ENCODE results near the gene DNAH2.
"Not testable (repeated sequence)": the region's sequence is repeated elsewhere in the genome, so short reads cannot be mapped to it uniquely, and the experiment has no call there.

The DNAH2 gene

GRCh38 chr17:7854851-7855659 is 137.5 kb downstream of the DNAH2 start, which contains the start of gene TMEM88:
Gene TMEM88 (plus strand): TSS chr17:7855066. CDS start chr17:7855075, 9 bp downstream.
- no peak for DNase-seq

- DNase-seq = no peak
These were observed 138.1 kb downstream of the DNAH2 start for GRCh38 chr17:7855660-7856010.

GRCh38 chr17:7856011-7856810 is 138.7 kb downstream of the DNAH2 start:
- no peak for DNase-seq

GRCh38 chr17:7856811-7857712 is 139.5 kb downstream of the DNAH2 start, which contains the start of gene NAA38:
Gene NAA38 (minus strand): TSS chr17:7857559. CDS start chr17:7857463, 96 bp downstream.
- DNase-seq = peak; percentile 98

- peak; percentile 98 for DNase-seq
These were observed 140.4 kb downstream of the DNAH2 start, which contains the start of gene CYB5D1 for GRCh38 chr17:7857713-7858521. Gene CYB5D1 (plus strand): TSS chr17:7858003. CDS start chr17:7858135, 132 bp downstream.

- DNase-seq = peak; percentile 19
These were observed 140.9 kb downstream of the DNAH2 start for GRCh38 chr17:7858522-7858810.

GRCh38 chr17:7859028-7859427 is 141.5 kb downstream of the DNAH2 start:
- DNase-seq = no peak

- peak; percentile 54 for DNase-seq
These were observed 145.3 kb downstream of the DNAH2 start for GRCh38 chr17:7862692-7863437.

GRCh38 chr17:7864384-7864783 is 146.8 kb downstream of the DNAH2 start:
- DNase-seq = not testable (repeated sequence)

- no peak for DNase-seq
These were observed 147.6 kb downstream of the DNAH2 start for GRCh38 chr17:7864995-7865650.

- no peak for DNase-seq
These were observed 150.4 kb downstream of the DNAH2 start for GRCh38 chr17:7867881-7868329.

GRCh38 chr17:7873051-7873450 is 155.5 kb downstream of the DNAH2 start:
- no peak for DNase-seq

- DNase-seq = no peak
These were observed 158.3 kb downstream of the DNAH2 start for GRCh38 chr17:7875804-7876370.

GRCh38 chr17:7878234-7878633 is 160.7 kb downstream of the DNAH2 start:
- no peak for DNase-seq

GRCh38 chr17:7880076-7880868 is 162.7 kb downstream of the DNAH2 start:
- DNase-seq = no peak

GRCh38 chr17:7881276-7882054 is 163.9 kb downstream of the DNAH2 start:
- DNase-seq = peak; percentile 89

GRCh38 chr17:7882068-7882467 is 164.5 kb downstream of the DNAH2 start:
- peak; percentile 89 for DNase-seq

GRCh38 chr17:7882629-7883028 is 165.1 kb downstream of the DNAH2 start:
- peak; percentile 63 for DNase-seq

Data from NCI-H510A treated with DMSO at 0.1 percent for 48 hours (cell line).